ENCODE data around the gene EPB41L4B. TPM values are rescaled to one million over a fixed set of nuclear protein-coding genes. Genes with fewer than 3 reads are reported as not detected.
A peak's percentile ranks its signal among the peaks of the same experiment; 100 is the strongest.

The EPB41L4B gene
- total and polyA plus RNA-seq, 4 donors, result 6.0 to 14.5 (median 12.2) TPM

DNA sequence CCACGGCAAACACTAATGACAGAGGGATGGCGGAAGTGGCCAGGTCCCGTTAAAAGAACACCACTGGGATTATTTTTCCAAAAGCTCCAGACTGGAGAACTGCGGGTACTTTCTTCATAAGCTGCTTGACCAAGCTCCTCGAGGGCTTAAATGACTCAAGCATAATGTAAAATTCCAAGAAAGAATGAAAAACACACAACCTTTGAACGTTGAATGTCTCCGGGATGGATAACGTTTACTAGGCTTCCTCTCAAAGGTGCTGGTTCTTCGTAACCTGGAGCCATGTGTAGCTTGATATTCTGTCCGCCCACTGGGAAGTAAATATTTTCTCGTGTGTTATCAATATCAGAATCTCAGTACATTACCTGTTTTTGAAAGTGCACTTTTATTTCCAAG is 67.6 kb downstream of the EPB41L4B start:
- no peaks in the 10 kb centered on the region for H3K36me3 ChIP-seq (ENCODE audit: control insufficient read depth in 4 of 4, insufficient read depth in 4 of 4, low read length in 4 of 4)
- H3K9ac ChIP-seq (ENCODE audit: insufficient read depth in 1 of 2, low read length in 2 of 2), result no peak overlapping the region
- H3K27me3 ChIP-seq (ENCODE audit: control insufficient read depth in 3 of 3, insufficient read depth in 3 of 3, low read length in 2 of 3), result no peaks in the 10 kb centered on the region
- TF ChIP-seq, protein P1, sequence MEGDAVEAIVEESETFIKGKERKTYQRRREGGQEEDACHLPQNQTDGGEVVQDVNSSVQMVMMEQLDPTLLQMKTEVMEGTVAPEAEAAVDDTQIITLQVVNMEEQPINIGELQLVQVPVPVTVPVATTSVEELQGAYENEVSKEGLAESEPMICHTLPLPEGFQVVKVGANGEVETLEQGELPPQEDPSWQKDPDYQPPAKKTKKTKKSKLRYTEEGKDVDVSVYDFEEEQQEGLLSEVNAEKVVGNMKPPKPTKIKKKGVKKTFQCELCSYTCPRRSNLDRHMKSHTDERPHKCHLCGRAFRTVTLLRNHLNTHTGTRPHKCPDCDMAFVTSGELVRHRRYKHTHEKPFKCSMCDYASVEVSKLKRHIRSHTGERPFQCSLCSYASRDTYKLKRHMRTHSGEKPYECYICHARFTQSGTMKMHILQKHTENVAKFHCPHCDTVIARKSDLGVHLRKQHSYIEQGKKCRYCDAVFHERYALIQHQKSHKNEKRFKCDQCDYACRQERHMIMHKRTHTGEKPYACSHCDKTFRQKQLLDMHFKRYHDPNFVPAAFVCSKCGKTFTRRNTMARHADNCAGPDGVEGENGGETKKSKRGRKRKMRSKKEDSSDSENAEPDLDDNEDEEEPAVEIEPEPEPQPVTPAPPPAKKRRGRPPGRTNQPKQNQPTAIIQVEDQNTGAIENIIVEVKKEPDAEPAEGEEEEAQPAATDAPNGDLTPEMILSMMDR (IDR thresholded peaks at IDR 0.05; ENCODE audit: control extremely low read depth, extremely low read depth), result no peak
- H3K4me3 ChIP-seq, result no peak overlapping the region
- H3K9me3 ChIP-seq (ENCODE audit: control insufficient read depth in 4 of 4, insufficient read depth in 3 of 4, low read length in 3 of 4), result no peaks in the 10 kb centered on the region
- H3K27ac ChIP-seq (ENCODE audit: low read depth in 1 of 2, low read length in 1 of 2), result no peak overlapping the region
- ATAC-seq (ENCODE audit: insufficient read depth, low FRiP score) (no peak), DNase-seq (no peak)
- 93 to 94% methylated on average over 11 of the region's 11 CpGs for WGBS, 2 donors
- H3K4me1 ChIP-seq (ENCODE audit: control insufficient read depth in 5 of 5, insufficient read depth in 5 of 5, low read length in 5 of 5), result peaks cover 0 to 8% (median 6%) of the 10 kb centered on the region in 5 donors

- Histone ChIP-seq H3K27me3 (ENCODE audit: control insufficient read depth in 3 of 3, insufficient read depth in 3 of 3, low read length in 2 of 3) (no peaks in the 10 kb centered on the region), H3K36me3 (ENCODE audit: control insufficient read depth in 4 of 4, insufficient read depth in 4 of 4, low read length in 4 of 4) (no peaks in the 10 kb centered on the region), H3K4me3 (no peak overlapping the region), H3K9ac (ENCODE audit: insufficient read depth in 1 of 2, low read length in 2 of 2) (no peak overlapping the region), H3K9me3 (ENCODE audit: control insufficient read depth in 4 of 4, insufficient read depth in 3 of 4, low read length in 3 of 4) (no peaks in the 10 kb centered on the region), H3K4me1 (ENCODE audit: control insufficient read depth in 5 of 5, insufficient read depth in 5 of 5, low read length in 5 of 5) (peaks cover 0 to 8% (median 6%) of the 10 kb centered on the region in 5 donors), H3K27ac (ENCODE audit: low read depth in 1 of 2, low read length in 1 of 2) (peak overlapping the region in 1 of 2 donors; percentile 48)
- 95% methylated on average over 7 of the region's 7 CpGs for WGBS, 2 donors
- ATAC-seq (ENCODE audit: insufficient read depth, low FRiP score) (no peak), DNase-seq (no peak)
- TF ChIP-seq, protein P1 (IDR thresholded peaks at IDR 0.05; ENCODE audit: control extremely low read depth, extremely low read depth), result no peak
Observed at GRCh38 chr9:109252291-109252690, 68.6 kb downstream of the EPB41L4B start.

DNA sequence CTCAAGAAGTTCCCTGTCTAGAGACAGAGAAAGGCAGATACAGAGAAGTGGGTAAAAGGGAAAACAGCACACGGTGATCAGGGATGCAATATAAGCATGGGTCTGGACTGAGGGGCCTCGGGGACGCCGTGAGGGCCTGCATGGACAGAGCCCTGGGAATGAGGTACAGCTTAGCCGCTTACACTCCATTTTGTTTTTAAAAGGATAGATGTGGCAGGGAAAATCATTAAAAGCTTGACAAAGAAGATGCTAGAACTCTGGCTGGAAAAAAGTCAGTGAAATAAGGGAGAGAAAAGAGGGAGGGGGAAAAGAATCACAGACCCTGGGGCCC is 69.1 kb downstream of the EPB41L4B start:
- TF ChIP-seq, protein P1 (IDR thresholded peaks at IDR 0.05; ENCODE audit: control extremely low read depth, extremely low read depth), result no peak
- Histone ChIP-seq H3K4me3 (no peak overlapping the region), H3K4me1 (ENCODE audit: control insufficient read depth in 5 of 5, insufficient read depth in 5 of 5, low read length in 5 of 5) (peaks cover 0 to 8% (median 6%) of the 10 kb centered on the region in 5 donors), H3K9ac (ENCODE audit: insufficient read depth in 1 of 2, low read length in 2 of 2) (no peak overlapping the region), H3K9me3 (ENCODE audit: control insufficient read depth in 4 of 4, insufficient read depth in 3 of 4, low read length in 3 of 4) (no peaks in the 10 kb centered on the region), H3K27ac (ENCODE audit: low read depth in 1 of 2, low read length in 1 of 2) (peak overlapping the region in 1 of 2 donors; percentile 70), H3K27me3 (ENCODE audit: control insufficient read depth in 3 of 3, insufficient read depth in 3 of 3, low read length in 2 of 3) (no peaks in the 10 kb centered on the region), H3K36me3 (ENCODE audit: control insufficient read depth in 4 of 4, insufficient read depth in 4 of 4, low read length in 4 of 4) (no peaks in the 10 kb centered on the region)
- DNase-seq (no peak), ATAC-seq (ENCODE audit: insufficient read depth, low FRiP score) (no peak)
- WGBS, 2 donors, result 88% methylated on average over 5 of the region's 5 CpGs

Data from lung (tissue), 12 donors.